Panc1 (cell line): ENCODE results near the gene CWC25. TPM values are rescaled to one million over a fixed set of nuclear protein-coding genes. Genes with fewer than 3 reads are reported as not detected.

Experiments used
- ATAC-seq: fragments of 200-7000 bp; cut with Tn5 transposase; 2 replicates; pipeline ENCODE4 v1.9.1; 2020; ENCODE audit warnings: mild to moderate bottlenecking, moderate library complexity
- BruUV-seq: library from RNA; stranded (reverse); fragments of 400-500 nt; replicated peaks from 2 replicates; lab custom pipeline; 2021; lab: Mats Ljungman, UMichigan
- CTCF ChIA-PET: fragments of 300-600 bp; sonication (Branson Sonifier 250); formaldehyde crosslinking; loops from one replicate; lab custom pipeline; 2022; ENCODE audit warnings: antibody characterized with exemption; lab: Charles Lee
- POLR2A ChIA-PET: fragments of 300-600 bp; sonication (Branson Sonifier 250); formaldehyde crosslinking; loops from one replicate; lab custom pipeline; 2022; ENCODE audit warnings: antibody characterized with exemption; lab: Charles Lee
- DNase-seq: peaks from one replicate; pipeline ENCODE4 v3.0.0-alpha.2; 2010; ENCODE audit warnings: low read depth, low spot score
- H3K27ac ChIP-seq: 2 replicates; pipeline ENCODE4 v1.5.1; 2011; ENCODE audit warnings: mild to moderate bottlenecking, low read length, inconsistent platforms
- H3K27me3 ChIP-seq: fragments of 200-500 bp; sonication (Bioruptor generic); 2 replicates; pipeline ENCODE4 v1.6.0; 2014; ENCODE audit warnings: low read length, inconsistent platforms; ENCODE audit not compliant: control insufficient read depth, insufficient read depth
- H3K36me3 ChIP-seq: fragments of 200-500 bp; sonication (Bioruptor generic); 2 replicates; pipeline ENCODE4 v1.5.1; 2014; ENCODE audit warnings: inconsistent platforms, mild to moderate bottlenecking, low read length, moderate library complexity; ENCODE audit not compliant: control insufficient read depth, insufficient read depth
- H3K4me1 ChIP-seq: 2 replicates; pipeline ENCODE4 v1.5.1; 2011; ENCODE audit warnings: inconsistent platforms, mild to moderate bottlenecking, low read length, moderate library complexity; ENCODE audit not compliant: control insufficient read depth, insufficient read depth
- H3K4me3 ChIP-seq, 2 experiments: 2 replicates each; pipeline ENCODE4 v1.5.1; 2011 to 2012; ENCODE audit warnings: low read depth in 2 of 2, low read length in 2 of 2, mild to moderate bottlenecking in 2 of 2, inconsistent platforms in 1 of 2, moderate library complexity in 1 of 2
- H3K9me3 ChIP-seq: fragments of 200-500 bp; sonication (Bioruptor generic); 2 replicates; pipeline ENCODE4 v1.5.1; 2014; ENCODE audit warnings: low read depth, mild to moderate bottlenecking, inconsistent platforms, low read length, moderate library complexity; ENCODE audit not compliant: control insufficient read depth, insufficient read depth
- POLR2AphosphoS5 ChIP-seq: IDR thresholded peaks from 2 replicates; pipeline ENCODE4 v1.6.1; 2012; ENCODE audit warnings: mild to moderate bottlenecking, low read depth, low read length, moderate library complexity
- REST ChIP-seq, 2 experiments: IDR thresholded peaks; 2 replicates each; pipeline ENCODE4 v1.6.1; 2011 to 2012; ENCODE audit warnings: low read depth in 2 of 2, control low read depth in 1 of 2, low read length in 1 of 2, mild to moderate bottlenecking in 1 of 2, moderate library complexity in 1 of 2; ENCODE audit not compliant: insufficient read depth in 1 of 2
- SIN3A ChIP-seq: IDR thresholded peaks from 2 replicates; pipeline ENCODE4 v1.6.1; 2012; ENCODE audit warnings: low read depth, mild to moderate bottlenecking, low read length, moderate library complexity, borderline replicate concordance; ENCODE audit not compliant: insufficient read depth
- TCF7L2 ChIP-seq: IDR thresholded peaks from 2 replicates; pipeline ENCODE4 v1.6.1; 2011; ENCODE audit warnings: mild to moderate bottlenecking, low read depth, low read length, inconsistent platforms
- in situ Hi-C: cut with HindIII; loops from 2 replicates; pipeline ENCODE4 v1.10.0; 2016; ENCODE audit warnings: low sequenced_read_pairs, low pct_unique_long_range_greater_than_20kb
- intact Hi-C: fragments of 100-400 bp; cut with micrococcal nuclease; formaldehyde crosslinking; loops from one replicate; pipeline ENCODE4 v1.10.0; 2022; ENCODE audit not compliant: unreplicated experiment
- total RNA-seq: library from RNA; stranded (reverse); gene quantifications from one replicate; pipeline ENCODE4 v1.2.1, GENCODE V29; 2021; ENCODE audit not compliant: unreplicated experiment
- TF ChIP-seq, protein P1 (sequence below): fragments of 450-650 bp; IDR thresholded peaks from 2 replicates; pipeline ENCODE4 v1.5.1; 2017; ENCODE audit warnings: mild to moderate bottlenecking

Gene CWC25
- total RNA-seq, 1 experiment from 2014 or later: 13.6 TPM

DNA sequence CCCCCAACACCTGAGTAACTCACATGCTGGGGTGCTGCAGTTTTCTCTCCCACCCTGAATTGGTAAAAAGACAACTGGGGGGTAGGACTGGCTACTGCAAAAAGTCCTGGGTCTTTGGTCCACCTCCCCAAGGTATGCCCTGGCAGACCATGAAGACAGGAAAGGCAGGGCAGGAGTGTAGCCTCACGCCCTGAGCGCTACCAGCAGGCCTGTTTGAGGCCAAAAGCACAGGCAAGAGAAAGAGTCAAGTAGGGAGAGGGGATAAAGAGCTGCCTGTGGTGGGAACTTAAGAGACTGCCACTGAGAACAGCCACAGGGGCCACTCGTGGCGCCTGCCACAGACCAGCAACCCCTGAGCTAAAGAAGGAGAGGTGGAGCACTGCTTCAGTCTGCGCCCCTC is 58.8 kb downstream of the CWC25 start:
- no peaks in the 10 kb centered on the region for H3K27me3 ChIP-seq
- peaks cover 4% of the 10 kb centered on the region for H3K36me3 ChIP-seq
- no peak for DNase-seq
- CTCF ChIA-PET: no interaction called here
- in situ Hi-C loops (no loop called here), intact Hi-C loops (no loop called here)
- no peak overlapping the region for H3K27ac ChIP-seq
- H3K4me1 ChIP-seq: no peaks in the 10 kb centered on the region
- no peak for ATAC-seq
- POLR2A ChIA-PET: no interaction called here
- H3K9me3 ChIP-seq: no peaks in the 10 kb centered on the region
- TF ChIP-seq TCF7L2: no peak
- no peak for TF ChIP-seq SIN3A
- TF ChIP-seq, protein P1, sequence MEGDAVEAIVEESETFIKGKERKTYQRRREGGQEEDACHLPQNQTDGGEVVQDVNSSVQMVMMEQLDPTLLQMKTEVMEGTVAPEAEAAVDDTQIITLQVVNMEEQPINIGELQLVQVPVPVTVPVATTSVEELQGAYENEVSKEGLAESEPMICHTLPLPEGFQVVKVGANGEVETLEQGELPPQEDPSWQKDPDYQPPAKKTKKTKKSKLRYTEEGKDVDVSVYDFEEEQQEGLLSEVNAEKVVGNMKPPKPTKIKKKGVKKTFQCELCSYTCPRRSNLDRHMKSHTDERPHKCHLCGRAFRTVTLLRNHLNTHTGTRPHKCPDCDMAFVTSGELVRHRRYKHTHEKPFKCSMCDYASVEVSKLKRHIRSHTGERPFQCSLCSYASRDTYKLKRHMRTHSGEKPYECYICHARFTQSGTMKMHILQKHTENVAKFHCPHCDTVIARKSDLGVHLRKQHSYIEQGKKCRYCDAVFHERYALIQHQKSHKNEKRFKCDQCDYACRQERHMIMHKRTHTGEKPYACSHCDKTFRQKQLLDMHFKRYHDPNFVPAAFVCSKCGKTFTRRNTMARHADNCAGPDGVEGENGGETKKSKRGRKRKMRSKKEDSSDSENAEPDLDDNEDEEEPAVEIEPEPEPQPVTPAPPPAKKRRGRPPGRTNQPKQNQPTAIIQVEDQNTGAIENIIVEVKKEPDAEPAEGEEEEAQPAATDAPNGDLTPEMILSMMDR: no peak
- no peak for TF ChIP-seq POLR2AphosphoS5
- TF ChIP-seq REST (IDR thresholded peaks at IDR 0.05; ENCODE audit: insufficient read depth in 1 of 2, low read depth in 2 of 2, low read length in 1 of 2): no peak
- no peak overlapping the region for H3K4me3 ChIP-seq
- no TSS peak for BruUV-seq

GRCh38 chr17:38762231-38762630 is 62.9 kb downstream of the CWC25 start:
- intact Hi-C loops (no loop called here), in situ Hi-C loops (no loop called here)
- TF ChIP-seq TCF7L2: no peak
- no peak for TF ChIP-seq POLR2AphosphoS5
- TF ChIP-seq, protein P1: no peak
- TF ChIP-seq SIN3A: no peak
- no peak for TF ChIP-seq REST (IDR thresholded peaks at IDR 0.05; ENCODE audit: insufficient read depth in 1 of 2, low read depth in 2 of 2, low read length in 1 of 2)
- Histone ChIP-seq H3K36me3 (peaks cover 4% of the 10 kb centered on the region; the same call in 1 of the 2 replicates), H3K4me3 (no peak overlapping the region), H3K27me3 (no peaks in the 10 kb centered on the region), H3K9me3 (no peaks in the 10 kb centered on the region), H3K4me1 (no peaks in the 10 kb centered on the region), H3K27ac (no peak overlapping the region)
- no TSS peak for BruUV-seq
- ATAC-seq (no peak), DNase-seq (no peak)
- POLR2A ChIA-PET: no interaction called here
- CTCF ChIA-PET: interaction anchor here (0.5 kb wide), 1 partner anchor 27 kb away, joined by 9 read pairs; no protein-coding TSS in a partner anchor
